ENCODE data around the gene TADA2B. TPM values are rescaled to one million over a fixed set of nuclear protein-coding genes. Genes with fewer than 3 reads are reported as not detected.

The TADA2B gene
- total and polyA plus RNA-seq, 2 donors (not counting 1 experiment from before 2014, with no cell fraction given) = 13.6 to 38.5 TPM

DNA sequence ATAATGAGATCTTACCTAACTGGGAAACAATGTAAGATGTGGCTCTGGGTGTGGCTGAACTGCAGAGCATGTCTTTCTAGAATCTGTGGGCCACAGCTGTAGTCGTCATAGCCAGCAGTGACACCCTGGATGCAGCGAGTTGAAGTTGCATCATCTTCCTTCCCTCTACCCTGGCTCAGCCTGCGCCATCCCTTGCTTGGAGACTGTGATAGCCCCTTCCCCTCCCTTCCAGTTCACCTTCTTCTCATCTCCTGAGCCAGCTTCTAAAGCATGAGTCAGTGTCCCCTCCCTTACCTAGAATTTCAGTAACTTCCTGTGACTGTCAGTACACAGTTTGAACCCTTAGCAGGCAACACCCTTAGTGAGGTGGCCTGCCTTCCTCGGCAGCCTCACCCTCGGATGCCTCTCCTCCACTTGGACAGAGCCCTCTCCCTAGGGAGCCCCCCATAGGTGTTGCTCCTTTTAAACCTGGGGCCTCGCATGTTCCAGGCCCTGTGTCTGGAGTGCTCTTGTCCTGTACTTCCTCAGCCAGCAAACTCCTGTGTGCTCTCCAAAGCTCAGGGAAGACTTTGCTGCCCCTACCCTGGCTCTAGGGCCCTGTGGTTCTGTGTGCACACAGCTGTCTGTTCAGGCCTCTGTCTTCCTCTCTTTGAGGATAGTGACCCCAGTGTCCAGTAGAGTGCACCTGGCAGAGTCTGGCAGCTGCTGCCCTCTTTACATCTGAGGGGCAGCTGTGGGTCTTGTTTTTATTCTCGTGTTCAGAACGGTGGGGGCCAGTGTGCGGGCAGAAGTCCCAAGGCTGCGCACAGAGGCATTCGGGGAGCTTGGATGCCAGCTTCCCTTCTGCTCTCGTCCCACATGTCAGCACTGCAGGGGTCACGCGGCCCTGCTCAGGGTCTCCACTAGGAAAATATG is 43.7 kb upstream of the TADA2B start:
- Histone ChIP-seq H3K36me3 (replicated peaks in 1 of 2; ENCODE audit: control extremely low read depth in 1 of 2, control insufficient read depth in 1 of 2, extremely low read depth in 1 of 2, insufficient read depth in 2 of 2, low read length in 1 of 2) (peaks cover 2 to 86% of the 10 kb centered on the region in 2 experiments), H3K27ac (ENCODE audit: low read length in 2 of 2) (no peak overlapping the region), H2AFZ (ENCODE audit: insufficient read depth, low read depth, low read length, poor library complexity, severe bottlenecking) (no peak overlapping the region), H3K9me3 (ENCODE audit: control extremely low read depth in 1 of 3, control insufficient read depth in 2 of 3, insufficient read depth in 1 of 3, low read length in 2 of 3) (no peaks in the 10 kb centered on the region), H3K4me2 (replicated peaks; ENCODE audit: low read depth, low read length, poor library complexity, severe bottlenecking) (no peak overlapping the region), H4K20me1 (ENCODE audit: control insufficient read depth, insufficient read depth, low read length, poor library complexity, severe bottlenecking) (peaks cover 9% of the 10 kb centered on the region), H3K9ac (ENCODE audit: low read length) (no peak overlapping the region), H3K4me3 (ENCODE audit: control extremely low read depth in 1 of 5, extremely low read depth in 1 of 5, insufficient read depth in 1 of 5, low read depth in 2 of 5, low read length in 4 of 5) (no peak overlapping the region), H3K79me2 (ENCODE audit: control insufficient read depth, insufficient read depth, low read length) (peaks cover 32% of the 10 kb centered on the region), H3K4me1 (ENCODE audit: control insufficient read depth in 2 of 2, insufficient read depth in 2 of 2, low read length in 2 of 2) (no peaks in the 10 kb centered on the region), H3K27me3 (replicated peaks in 1 of 4; ENCODE audit: control extremely low read depth in 1 of 4, control insufficient read depth in 3 of 4, insufficient read depth in 4 of 4, low read length in 3 of 4) (no peaks in the 10 kb centered on the region)
- ATAC-seq (ENCODE audit: low read depth) (no peak), DNase-seq (no peak)
- ChIA-PET POLR2A (no interaction called here), CTCF (no interaction called here)
- TF ChIP-seq EZH2 (IDR thresholded peaks at IDR 0.05; ENCODE audit: borderline replicate concordance, insufficient read depth, low read depth, low read length, poor library complexity, severe bottlenecking) (no peak), CTCF (IDR thresholded peaks at IDR 0.05) (no peak)
- no peaks in the 10 kb centered on the region for H3K27me3 Mint-ChIP-seq
- intact Hi-C loops (cut with micrococcal nuclease) = no loop called here
- no peak overlapping the region for H3K27ac Mint-ChIP-seq
- H3K9me3 Mint-ChIP-seq (ENCODE audit: insufficient read depth) = no peaks in the 10 kb centered on the region
- no peak overlapping the region for H3K4me3 Mint-ChIP-seq
- H3K4me1 Mint-ChIP-seq = no peaks in the 10 kb centered on the region
- 98% methylated on average over 14 of the region's 14 CpGs for WGBS (ENCODE audit: insufficient coverage)

All from B cell (primary cell).